Endodermal cell (in vitro differentiated cells): ENCODE measurements around the gene PDZD7. TPM values are rescaled to one million over a fixed set of nuclear protein-coding genes. Genes with fewer than 3 reads are reported as not detected.

Experiments
- DNase-seq: peaks from one replicate; pipeline ENCODE4 v3.0.0-alpha.2; 2017
- H3K27ac ChIP-seq: 2 replicates; pipeline ENCODE4 v1.5.1; 2013; ENCODE audit warnings: mild to moderate bottlenecking, low read depth, low read length, moderate library complexity
- H3K27me3 ChIP-seq: 2 replicates; pipeline ENCODE4 v1.6.1; 2013; ENCODE audit warnings: mild to moderate bottlenecking, low read length, moderate library complexity; ENCODE audit not compliant: insufficient read depth, control insufficient read depth, poor library complexity, severe bottlenecking
- H3K36me3 ChIP-seq: 2 replicates; pipeline ENCODE4 v1.7.0; 2013; ENCODE audit warnings: mild to moderate bottlenecking, low read length, moderate library complexity; ENCODE audit not compliant: control insufficient read depth, insufficient read depth
- H3K4me1 ChIP-seq: one replicate; pipeline ENCODE4 v1.7.0; 2013; ENCODE audit warnings: low read length; ENCODE audit not compliant: control insufficient read depth, insufficient read depth
- H3K4me3 ChIP-seq: 2 replicates; pipeline ENCODE4 v1.5.1; 2013; ENCODE audit warnings: mild to moderate bottlenecking, low read length, moderate library complexity
- H3K9ac ChIP-seq: 2 replicates; pipeline ENCODE4 v1.6.1; 2013; ENCODE audit warnings: mild to moderate bottlenecking, low read length, moderate library complexity; ENCODE audit not compliant: poor library complexity, severe bottlenecking; ENCODE audit errors: extremely low read depth
- H3K9me3 ChIP-seq: 2 replicates; pipeline ENCODE4 v1.6.1; 2013; ENCODE audit warnings: mild to moderate bottlenecking, low read length, moderate library complexity; ENCODE audit not compliant: control insufficient read depth
- H3K27ac Mint-ChIP-seq: 2 replicates; pipeline ENCODE4 v1.8.0; 2020; ENCODE audit warnings: mixed read lengths
- H3K27me3 Mint-ChIP-seq: 2 replicates; pipeline ENCODE4 v1.8.0; 2021; ENCODE audit warnings: mild to moderate bottlenecking, mixed read lengths; ENCODE audit not compliant: insufficient read depth
- H3K36me3 Mint-ChIP-seq: 2 replicates; pipeline ENCODE4 v1.8.0; 2020; ENCODE audit warnings: low read depth, mixed read lengths
- H3K4me1 Mint-ChIP-seq: 2 replicates; pipeline ENCODE4 v1.8.0; 2020; ENCODE audit warnings: mixed read lengths
- H3K4me3 Mint-ChIP-seq: 2 replicates; pipeline ENCODE4 v1.8.0; 2020; ENCODE audit warnings: mild to moderate bottlenecking, moderate library complexity, mixed read lengths
- H3K9me3 Mint-ChIP-seq: 2 replicates; pipeline ENCODE4 v1.8.0; 2020; ENCODE audit warnings: mild to moderate bottlenecking, mixed read lengths
- WGBS, 2 experiments: methylation state at CpG; one replicate each; pipeline versions ENCODE4 v1.1.5 to v1.1.7; 2013; ENCODE audit warnings: missing lambda C conversion rate in 2 of 2, mixed read lengths in 1 of 2; ENCODE audit not compliant: insufficient coverage in 1 of 2, insufficient read length in 1 of 2; 5-methylcytosine and 5-hydroxymethylcytosine counted together
- total RNA-seq, 2 donors: library from RNA; stranded (reverse); fragmentation: NEBNext Ultra II Directional in 1 of 2; extraction: Animal tissue kit (Norgen Biotek cat#: 25700) in 1 of 2; gene quantifications; 2 replicates in 1 of 2; 3 replicates in 1 of 2; pipeline ENCODE4 v1.2.1, GENCODE V29; 2021
- TF ChIP-seq, protein P1 (sequence below): fragments of 200-600 bp; sonication (generic); conservative IDR thresholded peaks from 2 replicates; pipeline ENCODE4 v1.5.0; 2021; ENCODE audit warnings: antibody characterized with exemption, mild to moderate bottlenecking

PDZD7 gene
- total RNA-seq, 2 donors from 2014 or later = 0.49 to 1.1 TPM

DNA sequence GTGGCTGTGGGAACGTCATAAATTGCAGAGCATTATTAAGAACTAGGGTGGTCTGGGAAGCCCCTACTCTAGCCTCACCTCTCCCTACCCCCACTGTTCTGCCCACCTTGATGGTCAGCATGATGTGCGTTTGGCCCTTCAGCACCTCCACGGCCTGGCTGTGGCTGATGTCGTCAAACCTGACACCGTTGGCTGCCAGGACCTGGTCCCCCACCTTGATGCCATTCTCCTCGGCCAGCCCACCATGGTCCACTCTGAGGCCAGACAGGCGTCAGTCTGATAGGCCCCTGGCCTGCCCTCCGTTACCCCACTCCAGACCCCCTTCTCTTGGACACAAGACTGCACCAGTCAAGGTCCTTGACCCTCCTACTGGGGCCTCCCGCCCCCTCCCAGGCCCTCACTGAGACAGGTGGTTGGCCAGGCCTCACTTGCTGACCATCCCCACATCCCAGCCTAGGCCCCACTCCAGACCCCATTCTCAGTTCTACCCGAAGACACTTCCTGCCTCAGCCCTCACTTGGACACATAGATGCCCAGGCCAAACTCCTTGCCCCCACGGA lies 9.2 kb downstream of the PDZD7 start:
- DNase-seq = no peak
- no peak overlapping the region for H3K27ac Mint-ChIP-seq
- Histone ChIP-seq H3K27me3 (peaks cover 46% of the 10 kb centered on the region), H3K36me3 (no peaks in the 10 kb centered on the region), H3K9ac (no peak overlapping the region), H3K4me3 (no peak overlapping the region), H3K4me1 (no peaks in the 10 kb centered on the region), H3K9me3 (no peaks in the 10 kb centered on the region), H3K27ac (no peak overlapping the region)
- no peak overlapping the region for H3K4me3 Mint-ChIP-seq
- TF ChIP-seq, protein P1, sequence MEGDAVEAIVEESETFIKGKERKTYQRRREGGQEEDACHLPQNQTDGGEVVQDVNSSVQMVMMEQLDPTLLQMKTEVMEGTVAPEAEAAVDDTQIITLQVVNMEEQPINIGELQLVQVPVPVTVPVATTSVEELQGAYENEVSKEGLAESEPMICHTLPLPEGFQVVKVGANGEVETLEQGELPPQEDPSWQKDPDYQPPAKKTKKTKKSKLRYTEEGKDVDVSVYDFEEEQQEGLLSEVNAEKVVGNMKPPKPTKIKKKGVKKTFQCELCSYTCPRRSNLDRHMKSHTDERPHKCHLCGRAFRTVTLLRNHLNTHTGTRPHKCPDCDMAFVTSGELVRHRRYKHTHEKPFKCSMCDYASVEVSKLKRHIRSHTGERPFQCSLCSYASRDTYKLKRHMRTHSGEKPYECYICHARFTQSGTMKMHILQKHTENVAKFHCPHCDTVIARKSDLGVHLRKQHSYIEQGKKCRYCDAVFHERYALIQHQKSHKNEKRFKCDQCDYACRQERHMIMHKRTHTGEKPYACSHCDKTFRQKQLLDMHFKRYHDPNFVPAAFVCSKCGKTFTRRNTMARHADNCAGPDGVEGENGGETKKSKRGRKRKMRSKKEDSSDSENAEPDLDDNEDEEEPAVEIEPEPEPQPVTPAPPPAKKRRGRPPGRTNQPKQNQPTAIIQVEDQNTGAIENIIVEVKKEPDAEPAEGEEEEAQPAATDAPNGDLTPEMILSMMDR = no peak
- peaks cover 5% of the 10 kb centered on the region for H3K4me1 Mint-ChIP-seq
- H3K27me3 Mint-ChIP-seq = peaks cover 46% of the 10 kb centered on the region
- no peaks in the 10 kb centered on the region for H3K36me3 Mint-ChIP-seq
- WGBS, 2 experiments = 88% methylated on average over 7 to 11 of the region's 11 CpGs
- H3K9me3 Mint-ChIP-seq = no peaks in the 10 kb centered on the region

DNA sequence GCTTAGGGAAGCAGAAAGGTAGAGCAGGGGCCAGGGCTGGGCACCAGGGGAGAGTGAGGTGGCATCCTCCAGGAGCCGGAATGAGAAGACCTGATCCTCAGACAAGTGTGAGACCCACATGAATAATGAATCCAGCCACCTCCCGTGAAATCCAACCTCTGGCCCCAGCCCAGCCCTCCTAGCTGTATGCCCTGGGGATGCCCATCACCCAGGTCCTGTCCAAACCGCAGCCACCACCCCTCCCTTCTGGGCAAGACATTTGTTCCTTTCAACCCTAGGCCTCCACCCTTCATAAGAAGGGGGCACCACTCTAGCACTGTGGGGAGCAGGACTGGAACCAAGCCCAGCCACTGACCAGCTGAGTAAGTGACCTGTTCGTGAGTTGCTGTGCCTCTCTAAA lies 9.7 kb downstream of the PDZD7 start:
- Mint-ChIP-seq H3K9me3 (no peaks in the 10 kb centered on the region), H3K4me3 (no peak overlapping the region), H3K27me3 (peaks cover 52% of the 10 kb centered on the region), H3K4me1 (peaks cover 4% of the 10 kb centered on the region), H3K36me3 (no peaks in the 10 kb centered on the region), H3K27ac (no peak overlapping the region)
- H3K9me3 ChIP-seq = no peaks in the 10 kb centered on the region
- no peak for DNase-seq
- 95 to 97% methylated on average over 3 to 4 of the region's 4 CpGs for WGBS, 2 experiments
- no peaks in the 10 kb centered on the region for H3K36me3 ChIP-seq
- no peaks in the 10 kb centered on the region for H3K4me1 ChIP-seq
- no peak overlapping the region for H3K27ac ChIP-seq
- no peak overlapping the region for H3K9ac ChIP-seq
- TF ChIP-seq, protein P1 = no peak
- H3K4me3 ChIP-seq = no peak overlapping the region
- H3K27me3 ChIP-seq = peaks cover 51% of the 10 kb centered on the region

DNA sequence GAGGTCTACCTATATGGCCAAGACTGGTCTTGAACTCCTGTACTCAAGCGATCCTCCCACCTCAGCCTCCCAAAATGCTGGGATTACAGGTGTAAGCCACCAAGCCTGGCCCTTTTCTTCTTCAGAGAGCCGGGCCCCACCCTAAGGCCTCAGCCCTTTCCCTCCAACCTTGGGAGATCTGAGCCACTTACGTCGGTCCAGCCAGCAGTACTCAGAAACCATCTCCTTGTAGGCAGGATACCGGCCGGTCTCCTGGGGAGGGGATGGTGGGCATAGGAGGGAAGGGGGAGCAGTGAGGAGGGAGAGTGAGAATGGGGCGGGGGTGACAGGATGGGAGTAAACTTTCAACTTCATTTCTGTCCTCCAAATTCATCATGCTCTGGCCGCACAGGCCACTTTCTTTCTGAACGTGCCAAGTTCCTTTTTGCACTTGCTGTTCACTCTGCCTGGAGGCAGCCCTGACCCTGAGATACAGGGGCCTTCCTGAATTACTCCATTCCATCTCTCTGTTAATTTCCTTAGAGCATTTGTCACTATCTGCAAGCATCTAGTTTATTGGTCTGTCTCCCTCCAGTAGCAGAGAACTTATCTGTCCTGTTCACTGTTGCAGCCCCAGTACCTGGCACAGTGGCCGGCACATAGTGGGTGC lies 10.4 kb downstream of the PDZD7 start:
- H3K27me3 ChIP-seq = peaks cover 55% of the 10 kb centered on the region
- H3K36me3 Mint-ChIP-seq = no peaks in the 10 kb centered on the region
- DNase-seq = no peak
- H3K9me3 ChIP-seq = no peaks in the 10 kb centered on the region
- no peak overlapping the region for H3K27ac Mint-ChIP-seq
- H3K9me3 Mint-ChIP-seq = no peaks in the 10 kb centered on the region
- 79 to 86% methylated on average over 2 to 10 of the region's 10 CpGs for WGBS, 2 experiments
- H3K27ac ChIP-seq = no peak overlapping the region
- H3K4me3 Mint-ChIP-seq = no peak overlapping the region
- H3K36me3 ChIP-seq = no peaks in the 10 kb centered on the region
- no peak overlapping the region for H3K9ac ChIP-seq
- peaks cover 4% of the 10 kb centered on the region for H3K4me1 Mint-ChIP-seq
- no peaks in the 10 kb centered on the region for H3K4me1 ChIP-seq
- H3K27me3 Mint-ChIP-seq = peaks cover 57% of the 10 kb centered on the region
- TF ChIP-seq, protein P1 = no peak
- no peak overlapping the region for H3K4me3 ChIP-seq
